Chondrocyte (in vitro differentiated cells): ENCODE measurements around the gene ATL3. TPM values are rescaled to one million over a fixed set of nuclear protein-coding genes. Genes with fewer than 3 reads are reported as not detected.
"Not testable (repeated sequence)": the region's sequence is repeated elsewhere in the genome, so short reads cannot be mapped to it uniquely, and the experiment has no call there.

Experiments
- DNase-seq: peaks from one replicate; pipeline ENCODE4 v3.0.0; 2021; ENCODE audit warnings: mixed read lengths, low spot score
- H3K27ac Mint-ChIP-seq: one replicate; pipeline ENCODE4 v1.8.0; 2021; ENCODE audit warnings: mild to moderate bottlenecking, moderate library complexity, mixed read lengths; ENCODE audit not compliant: unreplicated experiment
- H3K27me3 Mint-ChIP-seq: 2 replicates; pipeline ENCODE4 v1.8.0; 2021; ENCODE audit warnings: low read depth, mixed read lengths
- H3K36me3 Mint-ChIP-seq: 2 replicates; pipeline ENCODE4 v1.8.0; 2021; ENCODE audit warnings: low read depth, mixed read lengths
- H3K4me1 Mint-ChIP-seq: 2 replicates; pipeline ENCODE4 v1.8.0; 2021; ENCODE audit warnings: low read depth, mild to moderate bottlenecking, mixed read lengths
- H3K4me3 Mint-ChIP-seq: one replicate; pipeline ENCODE4 v1.8.0; 2021; ENCODE audit warnings: mild to moderate bottlenecking, moderate library complexity, mixed read lengths; ENCODE audit not compliant: unreplicated experiment
- H3K9me3 Mint-ChIP-seq: 2 replicates; pipeline ENCODE4 v1.8.0; 2021; ENCODE audit warnings: low read depth, mixed read lengths
- CTCF ChIP-seq: fragments of 200-600 bp; sonication (generic); IDR thresholded peaks from 2 replicates; pipeline ENCODE4 v1.5.0; 2021; ENCODE audit warnings: antibody characterized with exemption, mild to moderate bottlenecking, moderate library complexity
- total RNA-seq: library from RNA; stranded (reverse); gene quantifications from 3 replicates; pipeline ENCODE4 v1.2.1, GENCODE V29; 2021

The ATL3 gene
- total RNA-seq, 1 donor from 2014 or later = 137 TPM

DNA sequence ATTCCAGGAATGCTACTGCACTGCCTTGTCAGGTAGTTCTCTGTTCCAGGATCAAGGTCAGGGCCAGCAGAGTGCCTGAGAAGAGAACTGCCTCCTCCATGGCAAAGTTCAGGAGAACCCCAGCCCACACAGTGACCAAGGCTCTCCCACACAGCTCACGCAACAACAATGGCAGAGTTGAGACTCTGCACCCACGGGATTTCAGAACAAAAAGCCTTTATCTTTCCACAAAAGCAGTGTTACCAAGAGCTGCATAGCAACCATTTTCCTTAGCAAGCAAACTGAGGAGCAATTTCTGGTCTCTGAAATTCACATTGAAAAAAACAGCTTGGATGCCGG, 68.0 kb downstream of the ATL3 start:
- H3K4me3 Mint-ChIP-seq = no peak overlapping the region
- H3K4me1 Mint-ChIP-seq = peaks cover 19% of the 10 kb centered on the region
- peak overlapping the region; percentile 71 for H3K27ac Mint-ChIP-seq
- H3K36me3 Mint-ChIP-seq = no peaks in the 10 kb centered on the region
- H3K9me3 Mint-ChIP-seq = no peaks in the 10 kb centered on the region
- TF ChIP-seq CTCF = no peak
- no peak for DNase-seq
- no peaks in the 10 kb centered on the region for H3K27me3 Mint-ChIP-seq

GRCh38 chr11:63602290-63603179, 68.6 kb downstream of the ATL3 start:
- H3K4me3 Mint-ChIP-seq = not testable (repeated sequence)

GRCh38 chr11:63599211-63600122, 71.7 kb downstream of the ATL3 start:
- H3K27ac Mint-ChIP-seq = no peak overlapping the region

More at GRCh38 chr11:63602290-63603179, 68.6 kb downstream of the ATL3 start:
- Mint-ChIP-seq H3K27ac (peak overlapping the region; percentile 71), H3K4me1 (peaks cover 17% of the 10 kb centered on the region)
- DNase-seq, H3K27me3 Mint-ChIP-seq, H3K36me3 Mint-ChIP-seq, H3K9me3 Mint-ChIP-seq: not testable (repeated sequence)

DNA sequence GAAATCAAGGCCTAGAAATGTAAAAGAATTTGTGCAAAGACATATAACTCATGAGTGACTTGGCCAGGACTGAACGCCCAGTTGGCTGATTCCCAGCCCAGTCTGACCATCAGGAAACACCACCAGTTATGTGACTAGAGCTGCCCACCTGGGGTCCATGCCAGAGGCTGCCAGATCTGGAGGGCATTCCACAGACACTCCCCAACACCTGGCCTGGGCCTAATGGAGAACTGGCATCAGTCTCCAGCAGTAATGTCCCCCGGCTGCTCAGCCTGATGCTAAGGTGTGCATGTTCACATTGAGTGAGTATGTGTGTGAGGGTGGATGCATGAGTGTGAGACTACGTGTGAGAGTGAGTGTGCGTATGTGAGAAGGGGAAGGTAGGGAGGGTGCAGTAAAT, 72.6 kb downstream of the ATL3 start:
- TF ChIP-seq CTCF = no peak
- Mint-ChIP-seq H3K36me3 (peaks cover 5% of the 10 kb centered on the region), H3K9me3 (no peaks in the 10 kb centered on the region)

More at GRCh38 chr11:63599211-63600122, 71.7 kb downstream of the ATL3 start:
- peaks cover 20% of the 10 kb centered on the region for H3K4me1 Mint-ChIP-seq
- TF ChIP-seq CTCF = no peak
- no peak overlapping the region for H3K4me3 Mint-ChIP-seq
- peaks cover 4% of the 10 kb centered on the region for H3K36me3 Mint-ChIP-seq
- no peaks in the 10 kb centered on the region for H3K27me3 Mint-ChIP-seq
- H3K9me3 Mint-ChIP-seq = no peaks in the 10 kb centered on the region
- no peak for DNase-seq

GRCh38 chr11:63595296-63595695, 75.9 kb downstream of the ATL3 start:
- peaks cover 16% of the 10 kb centered on the region for H3K36me3 Mint-ChIP-seq
- no peak for DNase-seq

More for the DNA sequence above, 72.6 kb downstream of the ATL3 start:
- Mint-ChIP-seq H3K4me1 (peaks cover 20% of the 10 kb centered on the region), H3K27ac (no peak overlapping the region), H3K4me3 (no peak overlapping the region), H3K27me3 (no peaks in the 10 kb centered on the region)
- no peak for DNase-seq

More at GRCh38 chr11:63595296-63595695, 75.9 kb downstream of the ATL3 start:
- peaks cover 4% of the 10 kb centered on the region for H3K27me3 Mint-ChIP-seq
- no peak for TF ChIP-seq CTCF
- peak overlapping the region; percentile 91 for H3K27ac Mint-ChIP-seq
- H3K4me3 Mint-ChIP-seq = no peak overlapping the region
- H3K4me1 Mint-ChIP-seq = peaks cover 5% of the 10 kb centered on the region
- H3K9me3 Mint-ChIP-seq = no peaks in the 10 kb centered on the region
